IPS-15b (cell line): ENCODE data around the gene RPL14.
"Not testable (repeated sequence)": the region's sequence is repeated elsewhere in the genome, so short reads cannot be mapped to it uniquely, and the experiment has no call there.

Source experiments
- H3K27me3 ChIP-seq: one replicate; pipeline ENCODE4 v1.6.1; 2013; ENCODE audit warnings: low read length; ENCODE audit not compliant: control insufficient read depth, insufficient read depth
- H3K36me3 ChIP-seq: one replicate; pipeline ENCODE4 v1.6.1; 2013; ENCODE audit warnings: low read length; ENCODE audit not compliant: control insufficient read depth, insufficient read depth
- H3K4me1 ChIP-seq: one replicate; pipeline ENCODE4 v1.6.1; 2013; ENCODE audit warnings: mild to moderate bottlenecking, low read length; ENCODE audit not compliant: control insufficient read depth, insufficient read depth
- H3K4me3 ChIP-seq: one replicate; pipeline ENCODE4 v1.5.1; 2013; ENCODE audit warnings: low read depth, low read length
- H3K9ac ChIP-seq: one replicate; pipeline ENCODE4 v1.6.1; 2013; ENCODE audit warnings: low read depth, mild to moderate bottlenecking, low read length
- H3K9me3 ChIP-seq: one replicate; pipeline ENCODE4 v1.6.1; 2013; ENCODE audit warnings: mild to moderate bottlenecking, low read length; ENCODE audit not compliant: control insufficient read depth, insufficient read depth

RPL14 gene

DNA sequence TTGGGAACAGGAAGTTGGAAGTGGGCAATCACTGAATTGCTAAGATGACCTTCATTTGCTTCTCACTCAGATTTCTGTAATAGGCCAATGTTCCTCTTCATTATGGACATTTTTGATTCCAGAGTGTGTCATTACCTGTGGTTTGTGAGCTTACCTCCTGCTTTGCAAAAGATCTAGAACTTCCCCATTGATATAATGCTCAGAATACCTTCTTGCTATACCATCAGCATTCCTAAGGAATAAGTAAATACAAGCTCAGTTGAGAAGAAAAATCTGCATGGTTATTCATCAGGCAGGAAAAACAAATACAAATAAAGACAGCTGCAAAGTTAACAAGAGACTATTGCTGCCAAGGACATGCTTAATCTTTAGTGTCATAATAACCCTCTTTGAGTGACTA, 5.6 kb upstream of the RPL14 start:
- Histone ChIP-seq H3K4me1 (no peaks in the 10 kb centered on the region), H3K4me3 (no peak overlapping the region), H3K9ac (no peak overlapping the region), H3K36me3 (no peaks in the 10 kb centered on the region), H3K27me3 (no peaks in the 10 kb centered on the region), H3K9me3 (no peaks in the 10 kb centered on the region)

DNA sequence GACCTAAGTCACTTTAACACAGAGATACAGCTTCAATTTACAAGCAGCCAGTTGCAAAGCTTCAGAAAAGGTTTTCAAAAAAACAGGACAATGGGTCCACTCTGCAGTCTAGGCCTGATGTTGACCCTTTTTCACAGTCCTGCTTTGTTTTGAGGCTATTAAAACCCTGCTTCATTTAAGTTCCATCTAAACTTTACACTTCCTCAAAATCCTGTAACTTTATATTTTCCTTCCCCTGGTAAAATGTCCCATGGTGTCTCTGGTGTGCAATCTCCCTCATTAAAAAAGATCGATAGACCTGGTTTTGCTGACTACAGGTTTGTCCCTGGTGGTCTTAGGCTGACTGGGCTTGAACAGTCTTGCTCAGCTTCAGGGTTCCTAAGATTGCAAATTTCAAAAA, 5.1 kb upstream of the RPL14 start:
- Histone ChIP-seq H3K4me1 (no peaks in the 10 kb centered on the region), H3K9me3 (no peaks in the 10 kb centered on the region), H3K27me3 (no peaks in the 10 kb centered on the region), H3K36me3 (no peaks in the 10 kb centered on the region), H3K4me3 (peak overlapping the region; percentile 94), H3K9ac (no peak overlapping the region)

DNA sequence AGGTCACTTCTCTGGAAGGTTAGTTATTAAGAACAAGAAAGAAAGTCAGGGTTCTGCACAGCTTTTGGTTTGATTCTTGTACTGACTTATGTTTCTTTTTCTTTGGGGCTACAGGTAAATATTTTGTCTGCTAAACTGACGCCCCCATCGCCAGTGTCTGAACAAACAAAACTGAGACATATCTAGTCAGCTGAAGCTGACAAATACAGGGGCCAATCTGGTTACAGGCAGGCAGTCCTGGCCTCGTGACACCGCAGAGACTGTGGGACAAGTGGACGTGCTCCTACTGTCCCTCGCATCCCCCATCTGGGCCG, 4.6 kb upstream of the RPL14 start:
- no peaks in the 10 kb centered on the region for H3K36me3 ChIP-seq
- peak overlapping the region; percentile 94 for H3K4me3 ChIP-seq
- no peaks in the 10 kb centered on the region for H3K9me3 ChIP-seq
- no peaks in the 10 kb centered on the region for H3K27me3 ChIP-seq
- H3K9ac ChIP-seq, result peak overlapping the region; percentile 84
- H3K4me1 ChIP-seq, result no peaks in the 10 kb centered on the region

DNA sequence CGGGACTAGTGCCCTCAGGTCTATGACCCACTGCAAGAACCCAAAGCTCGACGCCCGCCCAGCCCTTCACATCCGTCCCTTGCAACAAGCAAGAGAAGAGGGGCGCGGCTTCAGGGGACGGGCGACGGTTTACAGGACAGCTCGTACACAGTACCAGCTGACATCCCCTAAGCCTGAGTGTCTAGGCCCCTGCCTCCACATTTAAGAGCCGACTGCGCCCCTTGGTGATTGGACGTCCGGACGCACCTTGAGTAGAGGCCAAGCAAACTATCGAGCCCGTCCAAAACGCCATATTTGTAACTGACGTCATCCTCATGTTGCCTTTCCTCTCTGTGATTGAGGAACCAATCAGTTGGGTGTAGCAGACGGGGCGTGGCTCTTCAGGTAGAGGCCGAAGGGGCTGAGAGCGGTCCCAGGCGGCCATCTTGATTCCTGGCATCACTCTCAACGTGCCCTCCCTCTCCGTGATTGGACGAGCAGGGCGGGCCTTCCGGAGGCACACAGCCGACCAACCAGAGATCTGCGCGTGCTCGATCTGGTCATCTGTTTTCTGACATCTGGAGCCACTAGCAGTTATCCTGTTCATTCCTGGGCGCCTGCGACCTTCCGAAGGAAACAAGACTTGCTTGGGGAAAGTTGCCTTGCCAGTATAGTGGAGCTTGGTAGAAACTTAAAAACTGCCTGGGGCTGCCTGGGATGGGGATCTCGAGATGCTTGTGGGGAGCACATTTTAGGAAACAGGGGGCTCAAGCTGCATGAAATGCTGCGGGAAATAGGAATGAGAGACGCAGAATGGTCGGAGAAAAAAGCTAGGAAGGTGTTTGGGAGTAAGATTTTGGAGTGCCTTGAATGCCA, 4.0 kb upstream of the RPL14 start:
- H3K9me3 ChIP-seq, result no peaks in the 10 kb centered on the region

DNA sequence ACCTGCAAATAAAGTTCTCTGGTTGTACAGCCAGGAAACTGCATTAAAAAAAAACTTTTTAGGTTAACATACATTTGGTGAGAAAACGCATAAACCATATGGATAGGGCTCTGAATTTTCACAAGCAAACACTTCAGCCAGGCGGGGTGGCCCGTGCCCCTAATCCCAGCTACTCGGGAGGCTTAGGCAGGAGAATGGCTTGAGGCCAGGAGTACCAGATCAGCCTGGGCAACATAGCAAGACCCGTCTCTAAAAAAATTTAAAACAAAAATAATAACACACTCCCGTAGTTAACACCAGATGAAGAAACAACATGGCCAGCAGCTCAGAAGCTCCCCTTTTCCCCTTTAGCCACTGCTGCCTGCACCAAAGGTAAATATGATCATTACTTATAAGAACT, 3.2 kb upstream of the RPL14 start:
- Histone ChIP-seq H3K9me3 (no peaks in the 10 kb centered on the region), H3K4me1 (peaks cover 6% of the 10 kb centered on the region), H3K36me3 (peaks cover 8% of the 10 kb centered on the region), H3K27me3 (no peaks in the 10 kb centered on the region), H3K9ac (no peak overlapping the region), H3K4me3 (peak overlapping the region; percentile 70)

More for the DNA sequence above, 4.0 kb upstream of the RPL14 start:
- Histone ChIP-seq H3K4me1 (peaks cover 2% of the 10 kb centered on the region), H3K36me3 (no peaks in the 10 kb centered on the region), H3K9ac (peak overlapping the region; percentile 84), H3K4me3 (peak overlapping the region; percentile 94), H3K27me3 (no peaks in the 10 kb centered on the region)

DNA sequence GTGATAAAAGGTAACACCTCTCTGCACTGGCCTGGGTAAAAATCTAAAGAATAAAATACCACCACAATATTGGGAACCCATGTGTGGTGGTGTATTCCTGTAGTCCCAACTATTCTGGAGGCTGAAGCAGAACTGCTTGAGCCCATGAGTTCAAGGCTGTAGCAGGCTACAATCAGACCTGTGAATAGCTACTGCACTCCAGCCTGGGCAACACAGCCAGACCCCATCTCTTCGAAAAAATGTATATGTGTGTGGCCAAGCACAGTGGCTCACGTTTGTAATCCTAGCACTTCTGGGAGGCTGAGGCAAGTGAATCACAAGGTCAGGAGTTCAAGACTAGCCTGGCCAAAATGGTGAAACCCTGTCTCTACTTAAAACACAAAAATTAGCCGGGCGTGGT, 1.8 kb upstream of the RPL14 start:
- H3K9me3 ChIP-seq, result no peaks in the 10 kb centered on the region
- no peaks in the 10 kb centered on the region for H3K27me3 ChIP-seq
- no peak overlapping the region for H3K9ac ChIP-seq
- H3K4me1 ChIP-seq, result peaks cover 6% of the 10 kb centered on the region
- no peak overlapping the region for H3K4me3 ChIP-seq
- peaks cover 18% of the 10 kb centered on the region for H3K36me3 ChIP-seq

DNA sequence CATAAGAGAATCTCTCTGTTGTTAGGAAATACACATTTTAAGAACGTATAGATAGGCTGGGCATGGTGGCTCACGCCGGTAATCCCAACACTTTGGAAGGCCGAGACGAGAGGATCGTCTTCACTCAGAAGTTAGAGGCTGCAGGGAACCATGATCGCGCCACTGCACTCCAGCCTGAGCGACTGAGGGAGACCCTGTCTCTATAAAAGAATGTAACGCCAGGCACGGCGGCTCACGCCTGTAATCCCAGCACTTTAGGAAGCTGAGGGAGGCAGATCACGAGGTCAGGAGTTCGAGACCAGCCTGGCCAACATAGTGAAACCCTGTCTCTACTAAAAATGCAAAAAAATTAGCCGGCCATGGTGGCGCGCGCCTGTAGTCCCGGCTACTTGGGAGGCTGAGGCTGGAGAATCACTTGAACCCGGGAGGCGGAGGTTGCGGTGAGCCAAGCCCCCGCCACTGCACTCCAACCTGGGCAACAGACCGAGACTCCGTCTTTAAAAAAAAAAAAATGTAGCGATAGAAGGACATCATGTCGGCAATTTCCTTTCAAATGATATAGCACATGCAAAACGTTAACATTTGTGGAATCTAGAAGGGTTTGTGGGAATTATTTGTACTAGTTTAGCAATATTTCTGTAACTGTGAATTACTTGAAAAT, 730 bp upstream of the RPL14 start:
- Histone ChIP-seq H3K9ac (peak overlapping the region; percentile 66), H3K4me3 (peak overlapping the region; percentile 95), H3K4me1 (peaks cover 6% of the 10 kb centered on the region), H3K27me3 (no peaks in the 10 kb centered on the region), H3K36me3 (peaks cover 29% of the 10 kb centered on the region), H3K9me3 (no peaks in the 10 kb centered on the region)

DNA sequence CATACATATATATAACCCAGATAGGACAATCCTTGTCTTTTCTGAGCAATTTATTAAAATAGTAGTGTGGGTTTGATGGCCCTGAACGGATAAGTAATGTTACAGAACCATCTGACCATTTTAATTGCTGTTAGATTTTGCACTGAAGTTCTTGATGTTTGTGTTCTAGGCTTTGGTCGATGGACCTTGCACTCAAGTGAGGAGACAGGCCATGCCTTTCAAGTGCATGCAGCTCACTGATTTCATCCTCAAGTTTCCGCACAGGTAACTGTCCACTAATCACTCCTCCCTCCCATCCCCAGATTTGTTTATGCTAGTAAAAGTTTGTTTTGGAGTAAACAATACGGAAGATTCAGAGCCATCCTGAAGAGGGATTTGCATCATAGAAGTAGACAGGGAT, 1.3 kb downstream of the RPL14 start:
- Histone ChIP-seq H3K4me1 (peaks cover 6% of the 10 kb centered on the region), H3K9ac (no peak overlapping the region), H3K4me3 (peak overlapping the region; percentile 95), H3K9me3 (no peaks in the 10 kb centered on the region), H3K36me3 (peaks cover 33% of the 10 kb centered on the region), H3K27me3 (no peaks in the 10 kb centered on the region)

DNA sequence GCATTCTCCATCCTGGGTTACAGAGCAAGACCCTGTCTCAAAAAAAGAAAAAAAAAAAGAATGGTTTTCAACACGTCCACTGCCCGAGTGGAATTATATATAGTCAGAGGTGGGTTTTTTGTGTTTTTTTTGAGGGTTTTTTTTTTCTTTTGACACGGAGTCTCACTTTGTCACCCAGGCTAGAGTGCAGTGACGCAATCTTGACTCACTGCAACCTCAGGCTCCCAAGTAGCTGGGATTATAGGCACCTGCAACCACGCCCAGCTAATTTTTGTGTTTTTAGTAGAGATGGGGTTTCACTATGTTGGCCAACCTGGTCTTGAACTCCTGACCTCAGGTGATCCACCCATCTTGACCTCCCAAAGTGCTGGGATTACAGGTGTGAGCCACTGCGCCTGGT, 3.3 kb downstream of the RPL14 start:
- H3K9ac ChIP-seq, H3K4me1 ChIP-seq, H3K4me3 ChIP-seq, H3K27me3 ChIP-seq, H3K9me3 ChIP-seq: not testable (repeated sequence)
- peaks cover 33% of the 10 kb centered on the region for H3K36me3 ChIP-seq

DNA sequence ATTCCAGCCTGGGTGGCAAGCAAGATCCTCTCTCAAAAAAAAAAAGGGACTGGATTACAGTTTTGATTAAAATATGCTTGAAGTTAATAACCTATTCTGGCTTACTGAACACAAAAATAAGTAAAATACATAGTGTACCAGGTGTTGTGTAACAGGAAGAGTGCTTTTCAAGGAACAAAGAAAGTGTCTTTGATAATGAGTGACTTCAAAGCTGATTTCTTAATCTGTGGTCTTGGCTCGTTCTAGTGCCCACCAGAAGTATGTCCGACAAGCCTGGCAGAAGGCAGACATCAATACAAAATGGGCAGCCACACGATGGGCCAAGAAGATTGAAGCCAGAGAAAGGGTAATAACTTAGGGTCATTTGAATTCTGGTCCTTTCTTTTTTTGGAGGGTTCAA, 4.0 kb downstream of the RPL14 start:
- Histone ChIP-seq H3K4me1 (peaks cover 6% of the 10 kb centered on the region), H3K9me3 (no peaks in the 10 kb centered on the region), H3K9ac (no peak overlapping the region), H3K27me3 (no peaks in the 10 kb centered on the region), H3K4me3 (no peak overlapping the region), H3K36me3 (peaks cover 33% of the 10 kb centered on the region)

DNA sequence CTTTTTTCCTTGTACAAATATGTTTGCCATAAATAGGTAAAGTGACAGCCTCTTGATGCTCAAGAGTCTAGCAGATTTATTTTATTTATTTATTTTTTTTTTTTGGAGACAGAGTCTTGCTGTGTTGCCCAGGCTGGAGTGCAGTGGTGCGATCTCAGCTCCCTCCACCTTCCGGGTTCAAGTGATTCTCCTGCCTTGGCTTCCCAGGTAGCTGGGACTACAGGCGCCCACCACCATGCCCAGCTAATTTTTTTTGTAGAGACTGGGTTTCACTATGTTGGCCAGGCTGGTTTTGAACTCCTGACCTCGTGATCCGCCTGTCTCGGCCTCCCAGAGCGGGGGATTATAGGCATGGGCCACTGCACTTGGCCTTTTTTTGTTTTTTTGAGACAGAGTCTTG, 5.7 kb downstream of the RPL14 start:
- H3K27me3 ChIP-seq, H3K4me3 ChIP-seq, H3K9ac ChIP-seq, H3K4me1 ChIP-seq, H3K9me3 ChIP-seq: not testable (repeated sequence)
- peaks cover 33% of the 10 kb centered on the region for H3K36me3 ChIP-seq

DNA sequence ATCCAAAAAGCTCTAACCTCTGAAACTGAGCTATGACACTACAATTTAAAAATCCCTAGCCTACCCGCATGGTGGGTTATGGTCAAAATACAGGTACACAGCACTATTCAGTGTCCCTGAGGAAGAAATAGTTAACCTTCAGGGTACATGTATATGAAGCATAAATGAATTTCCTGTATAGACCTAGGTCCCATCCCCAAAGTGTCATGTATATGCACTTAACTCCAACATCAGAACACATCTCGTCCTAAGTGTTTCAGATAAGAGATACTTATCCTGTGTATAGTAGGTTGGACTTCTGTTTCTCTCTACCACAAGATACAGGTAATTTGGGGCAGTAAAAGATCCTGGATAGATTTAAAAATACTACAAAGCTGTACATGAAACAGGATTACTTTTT, 6.4 kb downstream of the RPL14 start:
- H3K4me3 ChIP-seq, result no peak overlapping the region
- no peaks in the 10 kb centered on the region for H3K27me3 ChIP-seq
- H3K4me1 ChIP-seq, result no peaks in the 10 kb centered on the region
- H3K9ac ChIP-seq, result no peak overlapping the region
- H3K9me3 ChIP-seq, result no peaks in the 10 kb centered on the region
- H3K36me3 ChIP-seq, result peaks cover 28% of the 10 kb centered on the region
